Ectodermal cell (in vitro differentiated cells): ENCODE results near the gene KCNMB2.

Experiments used
- H3K27ac ChIP-seq: 2 replicates; pipeline ENCODE4 v1.7.0; 2013; ENCODE audit warnings: mild to moderate bottlenecking, low read depth, low read length; ENCODE audit not compliant: insufficient read depth, poor library complexity, severe bottlenecking
- H3K27me3 ChIP-seq: 2 replicates; pipeline ENCODE4 v1.7.0; 2013; ENCODE audit warnings: mild to moderate bottlenecking, low read length; ENCODE audit not compliant: insufficient read depth, control insufficient read depth, poor library complexity, severe bottlenecking
- H3K36me3 ChIP-seq: one replicate; pipeline ENCODE4 v1.7.0; 2013; ENCODE audit warnings: low read length; ENCODE audit not compliant: control insufficient read depth, insufficient read depth
- H3K4me1 ChIP-seq: one replicate; pipeline ENCODE4 v1.7.0; 2013; ENCODE audit warnings: low read length; ENCODE audit not compliant: control insufficient read depth, insufficient read depth
- H3K4me3 ChIP-seq: 2 replicates; pipeline ENCODE4 v1.7.0; 2013; ENCODE audit warnings: low read depth, low read length, control low read depth; ENCODE audit not compliant: insufficient read depth
- H3K9me3 ChIP-seq: 2 replicates; pipeline ENCODE4 v1.7.0; 2013; ENCODE audit warnings: mild to moderate bottlenecking, low read length, moderate library complexity; ENCODE audit not compliant: control insufficient read depth
- WGBS, 2 experiments: methylation state at CpG; one replicate each; pipeline ENCODE4 v1.1.7; 2013; ENCODE audit warnings: missing lambda C conversion rate in 2 of 2; 5-methylcytosine and 5-hydroxymethylcytosine counted together

KCNMB2 gene

GRCh38 chr3:178567611-178568010 is 31.4 kb downstream of the KCNMB2 start:
- Histone ChIP-seq H3K9me3 (no peaks in the 10 kb centered on the region), H3K27me3 (no peaks in the 10 kb centered on the region), H3K36me3 (no peaks in the 10 kb centered on the region), H3K27ac (no peak overlapping the region), H3K4me1 (no peaks in the 10 kb centered on the region), H3K4me3 (no peak overlapping the region)
- WGBS, 2 experiments = 100% methylated on average over 3 of the region's 3 CpGs

- 70 to 75% methylated on average over 2 of the region's 2 CpGs for WGBS, 2 experiments
Measured at GRCh38 chr3:178568155-178568731, 32.0 kb downstream of the KCNMB2 start.

GRCh38 chr3:178568911-178569310 is 32.7 kb downstream of the KCNMB2 start:
- Histone ChIP-seq H3K4me1 (no peaks in the 10 kb centered on the region), H3K27ac (no peak overlapping the region), H3K9me3 (no peaks in the 10 kb centered on the region), H3K36me3 (no peaks in the 10 kb centered on the region), H3K4me3 (no peak overlapping the region), H3K27me3 (no peaks in the 10 kb centered on the region)
- WGBS, 2 experiments = 84 to 88% methylated on average over 1 of the region's 1 CpG

More at GRCh38 chr3:178568155-178568731, 32.0 kb downstream of the KCNMB2 start:
- Histone ChIP-seq H3K4me1 (no peaks in the 10 kb centered on the region), H3K27me3 (no peaks in the 10 kb centered on the region), H3K27ac (no peak overlapping the region), H3K9me3 (no peaks in the 10 kb centered on the region), H3K36me3 (no peaks in the 10 kb centered on the region), H3K4me3 (no peak overlapping the region)

- no peaks in the 10 kb centered on the region for H3K9me3 ChIP-seq
- H3K27me3 ChIP-seq = no peaks in the 10 kb centered on the region
- H3K36me3 ChIP-seq = no peaks in the 10 kb centered on the region
- H3K27ac ChIP-seq = no peak overlapping the region
- H3K4me1 ChIP-seq = no peaks in the 10 kb centered on the region
- no peak overlapping the region for H3K4me3 ChIP-seq
- WGBS, 2 experiments = no CpG with 5 or more reads among the region's 2 CpGs
Measured at GRCh38 chr3:178569826-178570225, 33.6 kb downstream of the KCNMB2 start.

DNA sequence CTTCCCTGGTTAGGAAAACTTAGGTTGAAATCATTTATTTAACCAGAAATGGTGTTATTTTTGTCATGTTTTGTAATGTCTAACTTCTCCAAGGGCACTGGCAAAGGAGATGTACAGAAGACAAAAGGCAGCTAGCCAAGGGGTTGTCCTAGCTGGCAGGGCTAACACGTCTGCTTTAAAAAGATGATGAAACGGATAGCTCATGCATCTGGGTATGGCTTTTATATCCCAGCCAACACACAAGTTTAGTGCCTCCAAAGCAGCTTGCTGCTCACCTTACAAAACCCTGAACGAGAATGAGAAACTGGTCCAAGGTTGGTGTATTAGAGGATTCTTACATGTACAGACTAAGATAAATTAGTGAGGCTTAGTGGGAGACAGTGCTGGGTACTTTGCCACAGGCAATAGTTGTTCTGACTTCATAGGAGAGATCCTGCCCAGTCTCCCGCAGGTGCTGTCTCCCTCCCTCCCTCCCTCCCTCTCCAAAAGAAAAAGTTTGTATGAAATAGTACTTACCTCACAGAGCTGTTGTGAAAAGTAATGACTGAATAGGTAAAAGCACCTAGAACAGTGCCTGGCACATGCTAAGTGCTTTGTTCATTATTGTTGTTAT is 47.8 kb downstream of the KCNMB2 start:
- Histone ChIP-seq H3K27me3 (no peaks in the 10 kb centered on the region), H3K36me3 (no peaks in the 10 kb centered on the region), H3K27ac (no peak overlapping the region), H3K4me3 (no peak overlapping the region), H3K9me3 (no peaks in the 10 kb centered on the region), H3K4me1 (no peaks in the 10 kb centered on the region)
- WGBS, 2 experiments = 92% methylated on average over 3 of the region's 4 CpGs

- Histone ChIP-seq H3K4me3 (no peak overlapping the region), H3K27me3 (no peaks in the 10 kb centered on the region), H3K4me1 (no peaks in the 10 kb centered on the region), H3K36me3 (no peaks in the 10 kb centered on the region), H3K9me3 (no peaks in the 10 kb centered on the region), H3K27ac (no peak overlapping the region)
- 79 to 90% methylated on average over 4 of the region's 5 CpGs for WGBS, 2 experiments
Measured at GRCh38 chr3:178584722-178585380, 48.6 kb downstream of the KCNMB2 start.

DNA sequence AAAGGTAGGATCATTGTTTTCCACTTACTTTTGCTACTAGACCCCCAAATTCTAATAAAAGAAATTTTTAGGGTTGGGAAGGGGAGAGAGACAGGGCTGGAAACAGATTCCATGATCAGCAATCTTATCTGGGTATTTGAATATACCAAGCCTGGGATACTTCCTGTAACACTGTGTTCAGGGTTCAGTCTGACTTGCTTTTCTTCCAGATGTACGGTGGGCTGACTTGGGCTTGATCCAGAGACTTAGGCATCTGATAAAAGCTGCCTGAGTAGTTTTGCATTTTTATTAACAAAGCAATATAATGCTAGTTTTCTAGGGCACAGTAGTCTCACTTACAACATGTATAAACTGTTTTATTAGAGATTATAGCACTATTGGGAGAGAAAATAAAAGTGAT is 49.2 kb downstream of the KCNMB2 start:
- Histone ChIP-seq H3K36me3 (no peaks in the 10 kb centered on the region), H3K27me3 (no peaks in the 10 kb centered on the region), H3K9me3 (no peaks in the 10 kb centered on the region), H3K27ac (no peak overlapping the region), H3K4me1 (no peaks in the 10 kb centered on the region), H3K4me3 (no peak overlapping the region)
- WGBS, 2 experiments = 87 to 100% methylated on average over 1 of the region's 1 CpG

DNA sequence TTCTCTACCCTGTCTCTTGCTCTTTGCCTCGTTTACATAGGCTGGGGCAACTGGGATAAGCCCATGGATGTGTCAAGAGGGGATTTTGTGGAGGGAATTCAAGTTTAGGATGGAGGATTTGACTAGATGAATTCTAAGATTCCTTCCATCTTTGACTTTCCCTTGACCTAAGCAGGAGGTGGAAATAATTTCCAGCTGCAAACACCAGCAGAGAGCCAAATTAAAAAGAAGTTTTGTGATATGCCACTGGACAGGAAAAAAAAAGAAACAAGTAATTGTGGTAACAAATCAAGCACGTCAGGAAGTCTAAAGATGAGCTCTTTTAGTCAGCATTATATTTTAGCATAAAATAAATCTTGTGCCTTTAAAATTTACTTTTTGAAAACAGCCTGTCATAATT is 49.8 kb downstream of the KCNMB2 start:
- Histone ChIP-seq H3K27ac (no peak overlapping the region), H3K4me3 (no peak overlapping the region), H3K27me3 (no peaks in the 10 kb centered on the region), H3K36me3 (no peaks in the 10 kb centered on the region), H3K9me3 (no peaks in the 10 kb centered on the region), H3K4me1 (no peaks in the 10 kb centered on the region)
- 58 to 80% methylated on average over 1 of the region's 2 CpGs for WGBS, 2 experiments

GRCh38 chr3:178588628-178589027 is 52.4 kb downstream of the KCNMB2 start:
- H3K9me3 ChIP-seq = no peaks in the 10 kb centered on the region
- WGBS, 2 experiments = 95 to 98% methylated on average over 3 to 4 of the region's 4 CpGs
- H3K27ac ChIP-seq = no peak overlapping the region

GRCh38 chr3:178593786-178594185 is 57.5 kb downstream of the KCNMB2 start:
- Histone ChIP-seq H3K9me3 (no peaks in the 10 kb centered on the region), H3K4me3 (no peak overlapping the region), H3K27me3 (no peaks in the 10 kb centered on the region), H3K27ac (no peak overlapping the region), H3K4me1 (no peaks in the 10 kb centered on the region), H3K36me3 (no peaks in the 10 kb centered on the region)
- WGBS, 2 experiments = 93 to 98% methylated on average over 1 of the region's 1 CpG

More at GRCh38 chr3:178588628-178589027, 52.4 kb downstream of the KCNMB2 start:
- no peaks in the 10 kb centered on the region for H3K27me3 ChIP-seq
- no peak overlapping the region for H3K4me3 ChIP-seq
- no peaks in the 10 kb centered on the region for H3K4me1 ChIP-seq
- no peaks in the 10 kb centered on the region for H3K36me3 ChIP-seq
